NK-92 (cell line): ENCODE results near the gene CUBN.

Experiments used
- DNase-seq: peaks from one replicate; lab custom pipeline; 2025; ENCODE audit not compliant: unreplicated experiment; lab: John Stamatoyannopoulos, UW

The CUBN gene

GRCh38 chr10:16886031-16886430 lies 243.6 kb downstream of the CUBN start:
- DNase-seq = no peak

- no peak for DNase-seq
Measured at GRCh38 chr10:16884497-16884896, 245.1 kb downstream of the CUBN start.

- DNase-seq = no peak
Measured at GRCh38 chr10:16883084-16883483, 246.5 kb downstream of the CUBN start.

- no peak for DNase-seq
Measured at GRCh38 chr10:16870331-16870730, 259.3 kb downstream of the CUBN start.

GRCh38 chr10:16867990-16868389 lies 261.6 kb downstream of the CUBN start:
- no peak for DNase-seq

- DNase-seq = no peak
Measured at GRCh38 chr10:16867556-16867955, 262.1 kb downstream of the CUBN start.

GRCh38 chr10:16866541-16867275 lies 262.9 kb downstream of the CUBN start:
- no peak for DNase-seq

- no peak for DNase-seq
Measured at GRCh38 chr10:16865766-16866165, 263.8 kb downstream of the CUBN start.

GRCh38 chr10:16863766-16864165 lies 265.8 kb downstream of the CUBN start:
- DNase-seq = no peak

- no peak for DNase-seq
Measured at GRCh38 chr10:16857419-16857818, 272.2 kb downstream of the CUBN start.

GRCh38 chr10:16856567-16856966 lies 273.0 kb downstream of the CUBN start:
- DNase-seq = no peak

- no peak for DNase-seq
Measured at GRCh38 chr10:16856092-16856491, 273.5 kb downstream of the CUBN start.

- DNase-seq = no peak
Measured at GRCh38 chr10:16854623-16855022, 275.0 kb downstream of the CUBN start.

- DNase-seq = no peak
Measured at GRCh38 chr10:16853809-16854208, 275.8 kb downstream of the CUBN start.

GRCh38 chr10:16853201-16853600 lies 276.4 kb downstream of the CUBN start:
- no peak for DNase-seq

- DNase-seq = no peak
Measured at GRCh38 chr10:16852624-16853023, 277.0 kb downstream of the CUBN start.

- DNase-seq = no peak
Measured at GRCh38 chr10:16848562-16849154, 281.0 kb downstream of the CUBN start.

GRCh38 chr10:16847644-16848043 lies 282.0 kb downstream of the CUBN start:
- DNase-seq = no peak

- no peak for DNase-seq
Measured at GRCh38 chr10:16845248-16845647, 284.4 kb downstream of the CUBN start.

- no peak for DNase-seq
Measured at GRCh38 chr10:16843252-16843870, 286.2 kb downstream of the CUBN start.

GRCh38 chr10:16835228-16835627 lies 294.4 kb downstream of the CUBN start:
- DNase-seq = no peak

GRCh38 chr10:16832351-16833080 lies 297.1 kb downstream of the CUBN start:
- no peak for DNase-seq
